Stimulated activated CD8-positive, alpha-beta memory T cell treated with anti-CD3 and anti-CD28 coated beads, Interleukin-15, amount 100 ng/mL, for 1 hour (primary cell): Measurements from ENCODE around the gene IGFBP7.

Experiments
- DNase-seq: peaks from one replicate; pipeline ENCODE4 v3.0.0-alpha.2; 2020; ENCODE audit warnings: low read depth

IGFBP7 gene

GRCh38 chr4:57097711-57098110 lies 12.5 kb downstream of the IGFBP7 start:
- DNase-seq = no peak

- no peak for DNase-seq
These were observed 14.2 kb downstream of the IGFBP7 start for GRCh38 chr4:57095956-57096355.

DNA sequence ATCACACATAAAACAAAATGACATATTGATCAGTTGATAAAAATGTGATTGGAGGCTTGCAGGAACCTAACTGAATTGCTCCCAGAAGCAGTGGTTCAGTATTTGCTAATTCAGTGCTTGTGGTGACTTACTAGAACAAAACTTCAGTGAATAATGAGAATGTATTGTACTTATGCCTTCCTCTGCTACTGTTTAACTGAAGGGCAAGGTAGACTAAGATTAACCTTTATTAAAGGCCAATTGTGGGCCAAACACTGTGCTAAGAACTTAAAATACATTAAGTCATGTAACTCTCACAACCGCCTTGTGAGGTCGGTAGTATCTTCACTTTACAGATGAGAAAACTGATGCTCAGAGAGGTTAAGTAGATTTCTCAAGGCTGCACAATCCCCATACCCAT lies 14.9 kb downstream of the IGFBP7 start:
- no peak for DNase-seq

- DNase-seq = no peak
These were observed 15.4 kb downstream of the IGFBP7 start for GRCh38 chr4:57094832-57095223.

DNA sequence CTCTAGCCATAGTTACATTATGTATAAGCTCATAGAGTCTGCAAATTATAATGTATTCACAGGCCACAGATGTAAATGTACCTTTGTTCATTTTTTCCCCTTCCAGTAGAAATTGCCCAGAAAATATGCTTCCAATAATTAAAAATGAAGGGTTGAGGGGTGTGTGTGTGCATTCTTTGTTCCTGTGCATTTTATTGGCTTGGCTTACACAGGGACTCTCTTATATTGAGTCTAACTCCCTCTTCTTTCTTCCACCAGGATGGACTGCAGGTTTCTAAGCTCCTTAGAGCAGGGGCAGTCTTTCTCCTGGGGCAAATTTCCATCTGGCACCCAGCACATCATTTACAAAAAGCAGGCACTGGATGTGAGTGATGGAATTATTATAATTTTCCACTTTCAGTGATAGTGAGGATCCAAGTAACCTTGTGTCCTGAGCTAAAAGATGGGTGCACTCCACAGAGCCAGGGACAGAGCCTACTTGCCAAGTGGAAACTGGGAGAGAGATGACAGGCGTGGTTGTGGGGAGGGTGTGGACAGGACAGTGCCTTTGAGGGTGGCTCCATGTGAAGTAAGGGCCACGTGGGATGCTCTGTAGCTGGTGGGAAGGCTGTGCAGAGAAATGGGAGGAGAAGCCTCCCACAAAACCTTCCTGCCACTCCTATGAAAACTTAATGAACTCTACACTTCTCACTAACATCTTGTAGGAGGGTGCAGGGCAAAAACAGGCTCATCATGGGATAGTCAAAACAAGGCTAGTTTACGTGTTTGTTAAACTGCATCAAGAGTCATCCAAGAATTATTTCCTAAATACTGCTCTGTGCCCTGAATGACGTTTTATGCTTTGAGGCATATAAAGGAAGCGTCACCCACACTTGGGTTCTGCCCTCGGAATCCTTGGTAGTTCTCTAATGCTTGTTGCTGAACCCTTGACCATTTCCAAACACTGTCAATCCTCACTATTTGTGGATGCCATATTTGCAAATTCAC lies 16.0 kb downstream of the IGFBP7 start:
- no peak for DNase-seq

- no peak for DNase-seq
These were observed 18.5 kb downstream of the IGFBP7 start for GRCh38 chr4:57091657-57092162.

DNA sequence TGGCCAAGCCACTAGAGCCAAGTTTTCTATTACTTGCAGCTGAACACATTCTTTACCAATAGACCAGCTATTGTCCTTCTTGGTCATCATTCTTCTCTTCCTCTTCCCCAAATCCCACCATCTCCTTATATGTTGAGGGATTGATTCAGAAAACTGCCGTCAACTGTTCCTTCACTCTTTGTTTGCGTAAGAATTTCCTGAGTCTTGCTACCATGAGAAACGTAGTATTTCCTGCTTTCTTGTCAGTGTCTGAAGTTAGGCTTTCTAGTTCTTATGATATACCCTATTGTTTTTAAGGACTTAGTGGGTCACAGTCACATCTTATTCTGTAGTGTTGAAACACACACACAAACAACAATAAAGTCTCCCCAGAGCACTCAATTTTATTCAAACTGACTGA lies 20.1 kb downstream of the IGFBP7 start:
- no peak for DNase-seq

GRCh38 chr4:57089549-57089948 lies 20.6 kb downstream of the IGFBP7 start:
- no peak for DNase-seq

GRCh38 chr4:57086031-57086723 lies 24.0 kb downstream of the IGFBP7 start:
- no peak for DNase-seq

GRCh38 chr4:57085278-57085677 lies 24.9 kb downstream of the IGFBP7 start:
- DNase-seq = no peak

- no peak for DNase-seq
These were observed 25.8 kb downstream of the IGFBP7 start for GRCh38 chr4:57084360-57084759.

DNA sequence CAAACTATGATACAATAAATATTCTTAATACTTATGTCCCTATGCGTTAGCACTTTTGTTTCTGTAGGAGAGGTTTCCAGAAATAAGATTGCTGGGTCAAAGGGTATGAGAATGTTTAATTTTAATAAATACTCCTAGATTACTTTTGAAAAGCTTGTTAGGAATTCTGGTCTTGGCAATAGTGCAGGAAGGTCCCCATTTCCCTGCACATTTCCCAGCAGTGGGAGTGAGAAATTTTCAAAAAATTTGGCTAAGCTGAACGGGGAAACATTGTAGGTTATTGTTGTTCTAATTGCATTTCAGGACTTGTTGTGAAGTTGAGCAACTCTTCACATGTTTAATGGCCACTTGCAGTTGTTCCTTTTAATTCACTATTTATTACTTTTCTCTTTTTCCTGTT lies 27.1 kb downstream of the IGFBP7 start:
- DNase-seq = no peak

DNA sequence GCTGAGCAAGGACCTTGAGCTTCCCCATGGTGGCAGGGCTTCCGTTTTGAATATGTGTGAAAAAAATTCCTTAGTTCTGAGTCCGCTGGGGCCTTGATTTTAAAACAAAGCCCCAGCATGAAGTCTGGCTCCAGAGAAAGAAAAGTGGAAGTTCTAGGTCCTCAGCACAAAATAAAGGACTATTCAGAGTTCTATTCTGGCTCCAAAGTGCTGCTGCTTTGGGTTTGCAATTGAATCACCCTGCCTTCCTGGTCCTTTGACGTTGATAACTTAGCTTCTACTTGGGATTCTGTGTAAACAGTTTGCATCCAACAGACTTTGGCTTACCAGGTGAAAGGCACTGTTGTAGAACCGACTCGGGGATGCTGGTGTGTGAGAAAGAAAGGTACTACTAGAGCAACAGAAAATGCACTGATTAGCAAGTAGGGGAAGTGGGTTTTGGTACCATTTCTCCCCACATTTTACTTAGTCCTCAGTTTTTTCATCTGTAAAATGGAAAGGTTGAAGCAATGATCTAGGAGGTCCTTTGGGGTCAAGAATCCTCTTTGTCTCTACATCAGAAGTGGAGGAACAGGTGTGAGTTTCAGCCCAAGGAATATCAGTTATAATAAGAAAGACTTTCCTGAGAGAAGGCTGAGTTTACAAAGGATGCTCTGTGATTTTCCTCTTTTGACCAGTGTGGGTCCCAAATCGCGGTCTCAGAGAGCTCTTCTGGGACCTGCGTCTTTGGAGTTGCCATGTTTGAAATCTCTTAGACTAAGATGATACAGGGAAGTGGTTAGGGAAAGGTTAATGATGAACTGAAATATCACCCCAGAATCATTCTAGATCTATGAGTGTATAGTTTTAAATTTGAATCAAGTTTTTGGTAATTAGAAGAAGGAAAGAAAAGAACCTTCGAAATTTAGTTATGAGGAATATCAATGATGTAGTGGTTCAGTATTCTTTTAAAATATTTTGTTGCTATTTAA lies 28.2 kb downstream of the IGFBP7 start:
- DNase-seq = no peak

DNA sequence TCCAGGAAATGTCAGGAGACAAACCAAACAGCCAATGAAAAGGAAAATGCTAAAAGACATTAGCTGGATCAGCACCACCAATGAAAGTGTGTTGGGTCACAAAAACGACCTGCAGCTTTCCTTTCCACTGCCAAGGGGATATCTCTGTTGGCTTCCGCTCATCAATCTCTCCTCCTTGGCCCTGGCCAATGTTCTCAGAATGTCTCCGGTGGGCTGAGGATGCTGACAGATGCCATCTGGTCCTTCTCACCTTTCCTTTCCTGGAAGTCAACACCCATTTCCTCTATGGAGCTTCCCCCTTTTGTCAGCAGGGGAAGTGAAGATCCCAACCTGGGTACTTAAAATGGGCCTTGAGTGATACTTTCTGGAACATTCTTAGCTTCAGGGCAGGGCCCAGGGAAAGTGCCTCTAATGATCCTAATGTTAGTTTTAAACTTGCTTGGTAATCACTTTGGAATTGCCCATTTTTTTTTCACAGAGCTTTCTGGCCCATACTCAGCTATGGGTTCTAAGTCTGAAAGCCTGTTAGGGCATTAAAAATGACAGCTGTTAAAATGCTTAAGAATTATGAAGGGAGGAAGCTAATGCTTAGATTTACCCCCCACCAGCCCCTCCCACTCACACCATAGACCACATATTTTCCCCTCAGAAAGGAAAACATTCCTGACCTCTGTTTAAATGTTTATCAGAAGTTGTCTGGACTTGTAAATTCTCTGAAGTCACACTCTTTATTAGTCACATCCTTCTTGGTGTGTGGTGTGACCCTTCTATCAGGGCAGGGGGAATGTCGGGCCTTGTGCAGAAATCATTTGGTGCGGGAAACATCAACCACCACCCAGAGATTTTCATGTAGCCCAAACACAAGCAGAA lies 29.2 kb downstream of the IGFBP7 start:
- DNase-seq = no peak

- no peak for DNase-seq
These were observed 31.3 kb downstream of the IGFBP7 start for GRCh38 chr4:57078685-57079521.

DNA sequence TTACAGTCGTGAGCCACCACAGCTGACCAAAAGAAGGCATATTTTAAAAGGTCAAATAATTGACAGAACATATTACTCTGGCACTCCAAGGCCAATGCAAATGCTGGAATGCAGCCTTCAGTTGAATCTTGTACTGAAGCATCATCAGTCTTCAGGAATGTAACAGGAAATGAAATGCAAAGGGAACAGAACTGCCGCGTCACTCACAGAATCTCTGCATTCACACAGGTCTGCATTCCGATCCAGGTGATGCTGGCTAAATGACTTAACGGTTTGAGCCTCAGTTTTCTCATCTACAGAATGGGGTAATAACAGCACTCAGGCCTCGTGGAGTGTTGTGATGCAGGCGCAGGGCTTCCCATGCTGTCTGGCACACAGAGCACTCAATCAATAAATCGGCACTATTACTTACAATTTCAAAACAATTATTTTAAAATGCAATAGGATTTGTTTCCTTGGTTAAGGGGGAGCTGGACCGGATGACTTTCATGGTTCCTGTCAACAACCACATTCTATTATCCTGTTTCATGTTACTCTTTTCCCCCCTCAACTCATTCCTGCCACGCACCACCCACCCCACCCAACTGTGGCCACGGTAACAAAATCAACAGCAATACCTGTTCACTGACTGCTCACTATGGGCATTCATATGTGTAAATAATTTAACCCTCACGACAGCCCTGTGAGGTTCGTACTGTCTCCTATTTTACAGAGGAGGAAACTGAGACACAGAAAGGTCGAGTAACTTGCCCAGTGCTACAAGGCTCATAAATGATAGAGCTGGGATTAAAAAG lies 32.4 kb downstream of the IGFBP7 start:
- DNase-seq = no peak

- no peak for DNase-seq
These were observed 33.5 kb downstream of the IGFBP7 start for GRCh38 chr4:57076646-57077045.

DNA sequence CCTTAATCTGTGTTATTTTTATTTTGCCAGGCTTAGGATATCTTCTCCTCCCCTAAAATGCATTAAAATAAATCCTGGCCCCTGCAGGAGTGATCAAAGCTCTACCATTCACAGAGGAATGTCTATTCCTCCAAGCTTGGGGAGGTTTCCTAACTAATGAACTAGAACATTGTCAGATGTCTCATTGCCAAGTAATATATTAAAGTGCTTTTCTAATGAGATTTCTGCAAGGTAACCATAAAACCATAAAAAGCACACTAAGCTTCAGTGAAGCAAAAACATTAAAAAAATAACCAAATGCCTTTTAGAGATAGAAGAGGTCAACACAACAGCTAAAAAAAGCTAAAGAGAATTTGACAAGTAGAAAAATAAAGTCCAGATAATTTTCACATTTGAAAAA lies 34.8 kb downstream of the IGFBP7 start:
- no peak for DNase-seq

DNA sequence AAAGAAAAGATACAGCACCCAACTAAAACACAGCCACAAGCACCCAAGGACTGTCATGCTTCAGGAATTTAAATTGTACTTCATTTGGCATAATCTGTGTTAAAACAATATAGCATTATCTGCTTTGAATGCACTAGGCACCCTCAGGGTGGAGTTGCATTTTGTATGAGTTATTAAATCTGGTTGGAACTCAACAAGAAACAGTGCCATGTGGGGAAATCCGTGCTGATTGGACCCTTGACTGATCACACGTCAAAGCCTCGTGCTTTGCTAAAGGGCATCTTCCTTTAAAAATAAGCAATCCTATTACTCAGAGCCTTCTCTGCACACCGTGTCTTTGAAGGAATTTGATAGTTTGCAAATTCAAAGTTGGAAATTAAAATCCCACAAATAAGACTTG lies 35.4 kb downstream of the IGFBP7 start:
- DNase-seq = no peak
